Keratinocyte (primary cell): ENCODE results near the gene PLCL2. TPM values are rescaled to one million over a fixed set of nuclear protein-coding genes. Genes with fewer than 3 reads are reported as not detected.

Source experiments
- DNase-seq: peaks from one replicate; pipeline ENCODE4 v3.0.0-alpha.2; 2011; ENCODE audit warnings: low read depth, missing footprints, low spot score
- FAIRE-seq: peaks from 2 replicates; lab custom pipeline; 2011; peaks lifted over from hg19 to GRCh38; lab: Jason Lieb, UNC
- H2AFZ ChIP-seq: 2 replicates; pipeline ENCODE4 v1.6.0; 2012; ENCODE audit warnings: low read length, control low read depth, inconsistent platforms; ENCODE audit not compliant: control insufficient read depth
- H3K27ac ChIP-seq: 2 replicates; pipeline ENCODE4 v1.5.1; 2011; ENCODE audit warnings: low read length; ENCODE audit not compliant: control insufficient read depth, insufficient read depth
- H3K27me3 ChIP-seq: 3 replicates; pipeline ENCODE4 v1.6.0; 2011; ENCODE audit warnings: low read length; ENCODE audit not compliant: control insufficient read depth, insufficient read depth; ENCODE audit errors: extremely low read depth
- H3K36me3 ChIP-seq, 2 experiments: 2 replicates in 1 of 2; 3 replicates in 1 of 2; pipeline ENCODE4 v1.5.1; 2011; ENCODE audit warnings: low read length in 2 of 2, mild to moderate bottlenecking in 1 of 2; ENCODE audit not compliant: control insufficient read depth in 2 of 2, insufficient read depth in 2 of 2; ENCODE audit errors: extremely low read depth in 1 of 2
- H3K4me1 ChIP-seq: 3 replicates; pipeline ENCODE4 v1.5.1; 2011; ENCODE audit warnings: low read length; ENCODE audit not compliant: control insufficient read depth, insufficient read depth; ENCODE audit errors: extremely low read depth
- H3K4me2 ChIP-seq: 3 replicates; pipeline ENCODE4 v1.6.0; 2011; ENCODE audit warnings: low read depth, low read length; ENCODE audit not compliant: control insufficient read depth, insufficient read depth; ENCODE audit errors: extremely low read depth
- H3K4me3 ChIP-seq, 3 experiments: fragments of 200-600 bp in 1 of 3; sonication (generic) in 1 of 3; 2 replicates in 2 of 3; 3 replicates in 1 of 3; pipeline ENCODE4 v1.5.1; 2011 to 2016; ENCODE audit warnings: low read length in 3 of 3, mild to moderate bottlenecking in 3 of 3, control low read depth in 2 of 3, inconsistent platforms in 1 of 3, low read depth in 1 of 3, mixed read lengths in 1 of 3, mixed run types in 1 of 3, moderate library complexity in 1 of 3; ENCODE audit not compliant: control insufficient read depth in 2 of 3, insufficient read depth in 2 of 3; ENCODE audit errors: extremely low read depth in 1 of 3
- H3K79me2 ChIP-seq: 2 replicates; pipeline ENCODE4 v1.6.0; 2012; ENCODE audit warnings: low read length; ENCODE audit not compliant: control insufficient read depth, insufficient read depth
- H3K9ac ChIP-seq: 3 replicates; pipeline ENCODE4 v1.6.0; 2011; ENCODE audit warnings: low read length; ENCODE audit not compliant: control insufficient read depth, insufficient read depth; ENCODE audit errors: extremely low read depth
- H3K9me1 ChIP-seq: 3 replicates; pipeline ENCODE4 v1.6.0; 2011; ENCODE audit warnings: low read length; ENCODE audit not compliant: control insufficient read depth, insufficient read depth; ENCODE audit errors: extremely low read depth
- H3K9me3 ChIP-seq: 2 replicates; pipeline ENCODE4 v1.5.1; 2012; ENCODE audit warnings: low read depth, low read length; ENCODE audit not compliant: control insufficient read depth
- H4K20me1 ChIP-seq: 3 replicates; pipeline ENCODE4 v1.6.0; 2011; ENCODE audit warnings: low read length; ENCODE audit not compliant: control insufficient read depth, insufficient read depth; ENCODE audit errors: extremely low read depth
- CTCF ChIP-seq, 3 experiments: IDR thresholded peaks in 1 of 3; conservative IDR thresholded peaks in 1 of 3; optimal IDR thresholded peaks in 1 of 3; 2 replicates in 2 of 3; 3 replicates in 1 of 3; pipeline versions ENCODE3 to v1.5.1; 2011; ENCODE audit warnings: low read length in 3 of 3, mild to moderate bottlenecking in 3 of 3, moderate library complexity in 2 of 3, control low read depth in 1 of 3, inconsistent platforms in 1 of 3; ENCODE audit not compliant: insufficient read depth in 2 of 3; ENCODE audit errors: extremely low read depth in 1 of 3
- EZH2 ChIP-seq: IDR thresholded peaks from one replicate; pipeline ENCODE4 v1.6.1; 2012; ENCODE audit warnings: inconsistent platforms, mild to moderate bottlenecking, low read length, moderate library complexity
- dilution Hi-C: fragments of 300-500 bp; cut with MboI; formaldehyde crosslinking; loops from one replicate; pipeline ENCODE4 v1.7.0; 2020; ENCODE audit warnings: low sequenced_read_pairs; ENCODE audit not compliant: extremely low pct_ligation_motif_present
- polyA plus RNA-seq, 5 experiments: library from polyadenylated mRNA; depleted of rRNA in 3 of 5; stranded (reverse) in 3 of 5; stranded (forward) in 1 of 5; unstranded in 1 of 5; fragments of >200 nt; gene quantifications; 1 replicate in 1 of 5; 2 replicates in 3 of 5; 3 replicates in 1 of 5; pipeline versions ENCODE4 v1.2.1 to v1.2.3, GENCODE V29; 2011 to 2012; ENCODE audit warnings: missing spikeins in 2 of 5, low read depth in 1 of 5, low replicate concordance in 1 of 5

Gene PLCL2
- polyA plus RNA-seq, 1 donor (not counting 4 experiments of a cell fraction or from before 2014, with no cell fraction given), result 0.20 TPM

GRCh38 chr3:16896820-16897219 is 12.1 kb downstream of the PLCL2 start:
- Histone ChIP-seq H3K4me1 (no peaks in the 10 kb centered on the region), H2AFZ (no peak overlapping the region), H3K9ac (no peak overlapping the region), H3K36me3 (no peaks in the 10 kb centered on the region), H3K79me2 (no peaks in the 10 kb centered on the region), H3K27me3 (peaks cover 4% of the 10 kb centered on the region), H3K4me3 (no peak overlapping the region), H3K9me3 (no peaks in the 10 kb centered on the region), H3K4me2 (no peak overlapping the region), H4K20me1 (no peaks in the 10 kb centered on the region), H3K9me1 (no peaks in the 10 kb centered on the region), H3K27ac (no peak overlapping the region)
- TF ChIP-seq EZH2 (no peak), CTCF (optimal IDR thresholded peaks at IDR 0.05 in 1 of 3, IDR thresholded peaks at IDR 0.05 in 1 of 3, conservative IDR thresholded peaks at IDR 0.05 in 1 of 3; ENCODE audit: extremely low read depth in 1 of 3, insufficient read depth in 2 of 3, low read length in 3 of 3) (no peak)
- no peak for FAIRE-seq
- DNase-seq, result no peak
- dilution Hi-C loops, result no loop called here

DNA sequence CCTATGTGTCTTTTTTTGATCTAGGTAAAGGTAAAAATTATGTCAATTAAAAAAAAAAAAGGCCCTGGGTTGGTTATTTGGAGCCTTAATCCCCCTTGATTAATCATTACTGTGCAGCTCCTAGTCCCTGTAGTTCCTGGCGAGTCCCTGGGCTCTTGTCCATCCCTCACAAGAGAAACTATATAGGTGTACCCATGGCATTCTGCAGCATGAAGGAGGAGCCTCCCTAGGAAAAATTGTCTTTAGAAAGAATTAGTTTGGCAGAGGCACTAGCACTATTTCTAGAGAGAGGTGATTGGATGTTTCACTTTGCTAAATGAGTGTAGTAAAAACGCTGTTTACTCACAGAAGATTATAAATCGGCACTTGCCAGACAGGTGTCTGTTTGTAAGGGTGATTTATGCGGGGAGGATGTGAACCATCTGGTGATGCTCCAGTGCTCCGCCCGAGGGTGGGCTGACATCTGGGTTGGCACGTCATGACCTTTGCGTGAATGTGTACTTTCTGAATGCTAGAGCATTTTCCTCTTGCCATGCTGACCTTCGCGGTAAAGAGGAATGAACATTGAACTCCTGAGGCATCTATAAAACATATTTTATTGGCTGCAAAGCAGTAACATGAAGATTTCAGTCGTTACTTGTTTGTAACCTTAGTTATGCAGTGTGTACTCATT is 12.6 kb downstream of the PLCL2 start:
- no peaks in the 10 kb centered on the region for H3K79me2 ChIP-seq
- TF ChIP-seq CTCF (optimal IDR thresholded peaks at IDR 0.05 in 1 of 3, IDR thresholded peaks at IDR 0.05 in 1 of 3, conservative IDR thresholded peaks at IDR 0.05 in 1 of 3; ENCODE audit: extremely low read depth in 1 of 3, insufficient read depth in 2 of 3, low read length in 3 of 3), result no peak
- no peak for TF ChIP-seq EZH2
- peaks cover 4% of the 10 kb centered on the region for H3K27me3 ChIP-seq
- no peak overlapping the region for H3K27ac ChIP-seq
- H4K20me1 ChIP-seq, result no peaks in the 10 kb centered on the region
- no peaks in the 10 kb centered on the region for H3K4me1 ChIP-seq
- no peaks in the 10 kb centered on the region for H3K36me3 ChIP-seq
- no peak overlapping the region for H2AFZ ChIP-seq
- no peak overlapping the region for H3K9ac ChIP-seq
- no peaks in the 10 kb centered on the region for H3K9me1 ChIP-seq
- no peak overlapping the region for H3K4me3 ChIP-seq
- dilution Hi-C loops, result no loop called here
- FAIRE-seq, result no peak
- no peak for DNase-seq
- H3K4me2 ChIP-seq, result no peak overlapping the region
- H3K9me3 ChIP-seq, result no peaks in the 10 kb centered on the region
